ENCODE measurements around the gene DDX25.

Gene DDX25

GRCh38 chr11:125977333-125977732, 73.0 kb downstream of the DDX25 start:
- Histone ChIP-seq H4K8ac (ENCODE audit: low read depth, low read length) (no peak overlapping the region), H2BK12ac (ENCODE audit: low read length) (no peak overlapping the region), H2AK5ac (ENCODE audit: low read depth, low read length) (no peak overlapping the region), H3K36me3 (replicated peaks in 1 of 2; ENCODE audit: control insufficient read depth in 2 of 2, insufficient read depth in 2 of 2, low read length in 2 of 2) (peaks cover 5 to 16% of the 10 kb centered on the region in 2 donors), H3K23ac (ENCODE audit: low read depth, low read length, poor library complexity) (no peak overlapping the region), H3K4me3 (ENCODE audit: low read length in 2 of 2) (no peak overlapping the region), H2BK120ac (ENCODE audit: low read depth, low read length) (no peak overlapping the region), H3K14ac (ENCODE audit: low read length) (no peak overlapping the region), H2BK5ac (ENCODE audit: low read length) (no peak overlapping the region), H3K9me3 (replicated peaks in 1 of 2; ENCODE audit: control insufficient read depth in 2 of 2, insufficient read depth in 1 of 2, low read depth in 1 of 2, low read length in 2 of 2) (no peaks in the 10 kb centered on the region), H3K4me2 (ENCODE audit: insufficient read depth, low read length, poor library complexity, severe bottlenecking) (no peak overlapping the region), H3K27ac (replicated peaks; ENCODE audit: low read length) (no peak overlapping the region), H2AFZ (ENCODE audit: low read length) (no peak overlapping the region), H3K79me1 (ENCODE audit: low read depth, low read length) (no peaks in the 10 kb centered on the region), H3K9ac (ENCODE audit: low read depth, low read length, poor library complexity) (no peak overlapping the region), H3K4ac (ENCODE audit: low read length) (no peak overlapping the region), H3K27me3 (ENCODE audit: control insufficient read depth in 3 of 3, insufficient read depth in 3 of 3, low read depth in 1 of 3, low read length in 3 of 3) (no peaks in the 10 kb centered on the region), H4K91ac (ENCODE audit: low read depth, low read length, poor library complexity) (no peak overlapping the region), H2BK15ac (ENCODE audit: low read length) (no peak overlapping the region), H3K18ac (ENCODE audit: low read length) (no peak overlapping the region), H3K4me1 (ENCODE audit: control insufficient read depth in 2 of 2, insufficient read depth in 1 of 2, low read depth in 1 of 2, low read length in 2 of 2) (peaks cover 6 to 28% of the 10 kb centered on the region in 2 donors)
- no peak for DNase-seq (ENCODE audit: low spot score)
- no CpG with 5 or more reads among the region's 3 CpGs for WGBS, 2 donors (ENCODE audit: extremely low coverage in 2 of 2, insufficient read length in 2 of 2, insufficient replicate concordance in 1 of 2)

GRCh38 chr11:125978181-125978716, 73.9 kb downstream of the DDX25 start:
- Histone ChIP-seq H3K18ac (ENCODE audit: low read length) (no peak overlapping the region), H3K23ac (ENCODE audit: low read depth, low read length, poor library complexity) (no peak overlapping the region), H2AFZ (ENCODE audit: low read length) (no peak overlapping the region), H3K4ac (ENCODE audit: low read length) (no peak overlapping the region), H2BK5ac (ENCODE audit: low read length) (no peak overlapping the region), H4K8ac (ENCODE audit: low read depth, low read length) (no peak overlapping the region), H2AK5ac (ENCODE audit: low read depth, low read length) (no peak overlapping the region), H3K79me1 (ENCODE audit: low read depth, low read length) (no peaks in the 10 kb centered on the region), H3K4me2 (ENCODE audit: insufficient read depth, low read length, poor library complexity, severe bottlenecking) (no peak overlapping the region), H3K27ac (replicated peaks; ENCODE audit: low read length) (no peak overlapping the region), H2BK15ac (ENCODE audit: low read length) (no peak overlapping the region), H2BK12ac (ENCODE audit: low read length) (no peak overlapping the region), H3K9ac (ENCODE audit: low read depth, low read length, poor library complexity) (no peak overlapping the region), H3K36me3 (replicated peaks in 1 of 2; ENCODE audit: control insufficient read depth in 2 of 2, insufficient read depth in 2 of 2, low read length in 2 of 2) (peaks cover 13 to 18% of the 10 kb centered on the region in 2 donors), H4K91ac (ENCODE audit: low read depth, low read length, poor library complexity) (no peak overlapping the region), H3K14ac (ENCODE audit: low read length) (no peak overlapping the region), H3K4me3 (ENCODE audit: low read length in 2 of 2) (no peak overlapping the region), H3K4me1 (ENCODE audit: control insufficient read depth in 2 of 2, insufficient read depth in 1 of 2, low read depth in 1 of 2, low read length in 2 of 2) (peaks cover 6 to 28% of the 10 kb centered on the region in 2 donors), H2BK120ac (ENCODE audit: low read depth, low read length) (no peak overlapping the region), H3K27me3 (ENCODE audit: control insufficient read depth in 3 of 3, insufficient read depth in 3 of 3, low read depth in 1 of 3, low read length in 3 of 3) (no peaks in the 10 kb centered on the region), H3K9me3 (replicated peaks in 1 of 2; ENCODE audit: control insufficient read depth in 2 of 2, insufficient read depth in 1 of 2, low read depth in 1 of 2, low read length in 2 of 2) (no peaks in the 10 kb centered on the region)
- no CpG with 5 or more reads among the region's 6 CpGs for WGBS, 2 donors (ENCODE audit: extremely low coverage in 2 of 2, insufficient read length in 2 of 2, insufficient replicate concordance in 1 of 2)
- DNase-seq (ENCODE audit: low spot score): no peak
